H1 (cell line): ENCODE results near the gene CA5A. TPM values are rescaled to one million over a fixed set of nuclear protein-coding genes. Genes with fewer than 3 reads are reported as not detected.

ENCODE experiments used
- CTCF ChIA-PET: fragments of 300-600 bp; sonication (Branson Sonifier 250); formaldehyde crosslinking; loops from one replicate; lab custom pipeline; 2021; ENCODE audit not compliant: partially characterized antibody; lab: Charles Lee
- POLR2A ChIA-PET: fragments of 300-600 bp; sonication (Branson Sonifier 250); formaldehyde crosslinking; loops from one replicate; lab custom pipeline; 2021; ENCODE audit warnings: inconsistent platforms; ENCODE audit not compliant: partially characterized antibody; lab: Charles Lee
- DNase-seq, 2 experiments: peaks; one replicate each; pipeline versions ENCODE4 v3.0.0 to v3.0.0-alpha.2; 2010 to 2022; ENCODE audit warnings: low spot score in 2 of 2, low read depth in 1 of 2, mixed read lengths in 1 of 2
- FAIRE-seq: peaks from 2 replicates; lab custom pipeline; 2011; peaks lifted over from hg19 to GRCh38; lab: Jason Lieb, UNC
- H2AFZ ChIP-seq: 2 replicates; pipeline ENCODE4 v1.8.1; 2012; ENCODE audit warnings: low read length, inconsistent platforms
- H2AK5ac ChIP-seq: 2 replicates; pipeline ENCODE4 v1.6.1; 2013; ENCODE audit warnings: low read depth, low read length
- H2BK120ac ChIP-seq: replicated peaks from 2 replicates; pipeline ENCODE3; 2013; ENCODE audit warnings: low read depth, low read length, inconsistent platforms
- H2BK12ac ChIP-seq: 2 replicates; pipeline ENCODE4 v1.6.1; 2013; ENCODE audit warnings: low read depth, low read length
- H2BK15ac ChIP-seq: 2 replicates; pipeline ENCODE4 v1.6.1; 2013; ENCODE audit warnings: low read length
- H2BK20ac ChIP-seq: 2 replicates; pipeline ENCODE4 v1.6.1; 2013; ENCODE audit warnings: low read length
- H2BK5ac ChIP-seq: 2 replicates; pipeline ENCODE4 v1.6.1; 2013; ENCODE audit warnings: low read depth, low read length
- H3K14ac ChIP-seq: 2 replicates; pipeline ENCODE4 v1.6.1; 2013; ENCODE audit warnings: inconsistent platforms; ENCODE audit not compliant: insufficient read length
- H3K18ac ChIP-seq: 2 replicates; pipeline ENCODE4 v1.6.1; 2013; ENCODE audit warnings: low read length; ENCODE audit errors: extremely low read depth
- H3K23ac ChIP-seq: 2 replicates; pipeline ENCODE4 v1.6.1; 2013; ENCODE audit warnings: inconsistent platforms; ENCODE audit not compliant: insufficient read length
- H3K23me2 ChIP-seq: 2 replicates; pipeline ENCODE4 v1.6.1; 2013; ENCODE audit warnings: low read depth, low read length
- H3K27ac ChIP-seq: 2 replicates; pipeline ENCODE4 v1.6.1; 2011; ENCODE audit warnings: low read depth, low read length, inconsistent platforms
- H3K27me3 ChIP-seq, 4 experiments: replicated peaks in 1 of 4; 1 replicate in 1 of 4; 2 replicates in 3 of 4; pipeline versions ENCODE4 v1.6.1 to v1.8.1; 2011 to 2013; ENCODE audit warnings: low read length in 3 of 4, mild to moderate bottlenecking in 3 of 4, inconsistent platforms in 2 of 4, mixed read lengths in 2 of 4, moderate library complexity in 1 of 4; ENCODE audit not compliant: control insufficient read depth in 3 of 4, insufficient read depth in 3 of 4; ENCODE audit errors: extremely low read depth in 1 of 4
- H3K36me3 ChIP-seq, 4 experiments: 2 replicates each; pipeline versions ENCODE4 v1.6.1 to v1.8.1; 2011 to 2013; ENCODE audit warnings: mild to moderate bottlenecking in 4 of 4, low read length in 3 of 4, moderate library complexity in 2 of 4, control low read depth in 1 of 4, inconsistent platforms in 1 of 4; ENCODE audit not compliant: insufficient read depth in 4 of 4, control insufficient read depth in 2 of 4
- H3K4ac ChIP-seq: replicated peaks from 2 replicates; pipeline ENCODE3; 2013; ENCODE audit warnings: low read length, low read depth, mixed read lengths, inconsistent platforms; ENCODE audit not compliant: insufficient read length
- H3K4me1 ChIP-seq, 4 experiments: replicated peaks in 1 of 4; 1 replicate in 1 of 4; 2 replicates in 3 of 4; pipeline versions ENCODE4 v1.6.1 to v1.8.1; 2011 to 2013; ENCODE audit warnings: low read length in 3 of 4, inconsistent platforms in 2 of 4, mixed read lengths in 1 of 4; ENCODE audit not compliant: insufficient read depth in 4 of 4, control insufficient read depth in 3 of 4
- H3K4me2 ChIP-seq, 2 experiments: 2 replicates each; pipeline versions ENCODE4 v1.6.1 to v1.8.1; 2011 to 2013; ENCODE audit warnings: low read depth in 2 of 2, low read length in 2 of 2, control low read depth in 1 of 2, inconsistent platforms in 1 of 2, mild to moderate bottlenecking in 1 of 2; ENCODE audit not compliant: insufficient read depth in 1 of 2
- H3K4me3 ChIP-seq, 4 experiments: fragments of 200-600, 300-600 bp in 1 of 4; sonication (generic), shearing (Covaris generic), sonication (Bioruptor Twin) in 1 of 4; 2 replicates each; pipeline versions ENCODE4 v1.5.1 to v1.8.1; 2011 to 2016; ENCODE audit warnings: low read length in 4 of 4, low read depth in 3 of 4, control low read depth in 2 of 4, inconsistent platforms in 2 of 4, mild to moderate bottlenecking in 2 of 4, mixed read lengths in 1 of 4, moderate library complexity in 1 of 4; ENCODE audit not compliant: insufficient read depth in 2 of 4; ENCODE audit errors: extremely low read depth in 1 of 4
- H3K56ac ChIP-seq: replicated peaks from 2 replicates; pipeline ENCODE3; 2013; ENCODE audit warnings: low read depth, mild to moderate bottlenecking, mixed read lengths, low read length, inconsistent platforms; ENCODE audit not compliant: insufficient read length
- H3K79me1 ChIP-seq: 2 replicates; pipeline ENCODE4 v1.6.1; 2013; ENCODE audit warnings: low read depth, low read length, control low read depth
- H3K79me2 ChIP-seq, 2 experiments: 2 replicates each; pipeline versions ENCODE4 v1.6.1 to v1.8.1; 2012 to 2013; ENCODE audit warnings: low read length in 2 of 2, mild to moderate bottlenecking in 2 of 2, inconsistent platforms in 1 of 2; ENCODE audit not compliant: insufficient read depth in 2 of 2, control insufficient read depth in 1 of 2
- H3K9ac ChIP-seq, 4 experiments: replicated peaks in 1 of 4; 1 replicate in 1 of 4; 2 replicates in 3 of 4; pipeline versions ENCODE4 v1.6.1 to v1.8.1; 2011 to 2013; ENCODE audit warnings: low read depth in 3 of 4, low read length in 3 of 4, control low read depth in 2 of 4, mild to moderate bottlenecking in 2 of 4, moderate library complexity in 2 of 4, inconsistent platforms in 1 of 4; ENCODE audit errors: extremely low read depth in 1 of 4
- H3K9me3 ChIP-seq, 2 experiments: 2 replicates each; pipeline versions ENCODE4 v1.6.1 to v1.8.1; 2012 to 2013; ENCODE audit warnings: mild to moderate bottlenecking in 2 of 2, moderate library complexity in 2 of 2, control low read depth in 1 of 2, inconsistent platforms in 1 of 2, low read depth in 1 of 2, low read length in 1 of 2, mixed read lengths in 1 of 2; ENCODE audit not compliant: insufficient read depth in 2 of 2
- H4K20me1 ChIP-seq, 2 experiments: replicated peaks in 1 of 2; 2 replicates each; pipeline versions ENCODE3 to v1.8.1; 2011 to 2013; ENCODE audit warnings: inconsistent platforms in 2 of 2, low read length in 2 of 2, mild to moderate bottlenecking in 1 of 2; ENCODE audit not compliant: insufficient read depth in 2 of 2, control insufficient read depth in 1 of 2
- H4K5ac ChIP-seq: 2 replicates; pipeline ENCODE4 v1.6.1; 2013; ENCODE audit warnings: low read length, low read depth, mixed read lengths, inconsistent platforms; ENCODE audit not compliant: insufficient read length
- H4K8ac ChIP-seq: 2 replicates; pipeline ENCODE4 v1.8.0; 2013; ENCODE audit warnings: mild to moderate bottlenecking, moderate library complexity, low read length, inconsistent platforms; ENCODE audit not compliant: insufficient read depth; ENCODE audit errors: extremely low read depth
- H4K91ac ChIP-seq: replicated peaks from 2 replicates; pipeline ENCODE3; 2013; ENCODE audit warnings: low read length, mixed read lengths, inconsistent platforms; ENCODE audit not compliant: insufficient read length
- CBX8 ChIP-seq: fragments of 300-800, 300-1000 bp; sonication (generic); IDR thresholded peaks from 2 replicates; pipeline ENCODE4 v1.7.1; 2016; ENCODE audit warnings: low read depth, low read length, borderline replicate concordance
- CHD1 ChIP-seq: IDR thresholded peaks from 2 replicates; pipeline ENCODE4 v1.6.1; 2012; ENCODE audit warnings: low read depth, low read length, improper control_type of control experiment
- GTF2F1 ChIP-seq: IDR thresholded peaks from 2 replicates; pipeline ENCODE4 v1.6.1; 2012; ENCODE audit warnings: low read depth, low read length, improper control_type of control experiment, borderline replicate concordance
- JUN ChIP-seq: IDR thresholded peaks from 2 replicates; pipeline ENCODE4 v1.6.1; 2011; ENCODE audit warnings: low read depth, mild to moderate bottlenecking, improper control_type of control experiment, low read length
- JUND ChIP-seq: IDR thresholded peaks from 2 replicates; pipeline ENCODE4 v1.6.1; 2011; ENCODE audit warnings: mild to moderate bottlenecking, improper control_type of control experiment, low read length
- RNF2 ChIP-seq: fragments of 200-900, 300-1000 bp; sonication (generic); IDR thresholded peaks from 2 replicates; pipeline ENCODE4 v1.7.1; 2016; ENCODE audit warnings: borderline replicate concordance, low read depth, mild to moderate bottlenecking, antibody characterized with exemption, low read length; ENCODE audit not compliant: poor library complexity, severe bottlenecking; ENCODE audit errors: missing control alignments
- SIRT6 ChIP-seq: IDR thresholded peaks from one replicate; pipeline ENCODE4 v1.7.1; 2012; ENCODE audit warnings: low read length, inconsistent platforms
- SP1 ChIP-seq: IDR thresholded peaks from 2 replicates; pipeline ENCODE4 v1.6.1; 2011; ENCODE audit warnings: low read depth, low read length
- SP2 ChIP-seq: IDR thresholded peaks from 2 replicates; pipeline ENCODE4 v1.6.1; 2012; ENCODE audit warnings: mild to moderate bottlenecking, low read length, inconsistent platforms
- TBP ChIP-seq: IDR thresholded peaks from 2 replicates; pipeline ENCODE4 v1.6.1; 2011; ENCODE audit warnings: low read depth, low read length, improper control_type of control experiment
- WGBS, 2 experiments: shearing (Covaris generic) in 1 of 2; methylation state at CpG; one replicate each; pipeline versions ENCODE4 v1.1.6 to v1.1.7; 2013 to 2015; ENCODE audit warnings: low lambda C conversion rate in 2 of 2, mixed read lengths in 2 of 2, inconsistent platforms in 1 of 2, low coverage in 1 of 2, missing lambda C conversion rate in 1 of 2; ENCODE audit not compliant: insufficient replicate concordance in 2 of 2, insufficient coverage in 1 of 2, insufficient read length in 1 of 2; ENCODE audit errors: extremely low coverage in 1 of 2, missing lambda C conversion rate in 1 of 2; 5-methylcytosine and 5-hydroxymethylcytosine counted together
- polyA plus RNA-seq, 7 experiments: library from polyadenylated mRNA; depleted of rRNA in 3 of 7; stranded (reverse) in 5 of 7; unstranded in 2 of 7; fragments of >200 nt in 5 of 7; fragments of 200-250 nt in 2 of 7; gene quantifications; 1 replicate in 5 of 7; 2 replicates in 1 of 7; 4 replicates in 1 of 7; pipeline versions ENCODE4 v1.2.1 to v1.2.3, GENCODE V29; 2011 to 2013; ENCODE audit warnings: missing spikeins in 2 of 7, mixed read lengths in 2 of 7
- total RNA-seq: library from RNA; stranded (reverse); fragmentation: NEBNext Ultra II Directional; extraction: Animal tissue kit (Norgen Biotek cat#: 25700); gene quantifications from 2 replicates; pipeline ENCODE4 v1.2.1, GENCODE V29; 2021
- TF ChIP-seq, protein P1 (sequence below): IDR thresholded peaks from 2 replicates; pipeline ENCODE4 v1.6.1; 2012; ENCODE audit warnings: inconsistent platforms

The CA5A gene
- total and polyA plus RNA-seq, 2 of the 8 experiments (the other 6 are each of a cell fraction or from before 2014, with no cell fraction given): not detected

DNA sequence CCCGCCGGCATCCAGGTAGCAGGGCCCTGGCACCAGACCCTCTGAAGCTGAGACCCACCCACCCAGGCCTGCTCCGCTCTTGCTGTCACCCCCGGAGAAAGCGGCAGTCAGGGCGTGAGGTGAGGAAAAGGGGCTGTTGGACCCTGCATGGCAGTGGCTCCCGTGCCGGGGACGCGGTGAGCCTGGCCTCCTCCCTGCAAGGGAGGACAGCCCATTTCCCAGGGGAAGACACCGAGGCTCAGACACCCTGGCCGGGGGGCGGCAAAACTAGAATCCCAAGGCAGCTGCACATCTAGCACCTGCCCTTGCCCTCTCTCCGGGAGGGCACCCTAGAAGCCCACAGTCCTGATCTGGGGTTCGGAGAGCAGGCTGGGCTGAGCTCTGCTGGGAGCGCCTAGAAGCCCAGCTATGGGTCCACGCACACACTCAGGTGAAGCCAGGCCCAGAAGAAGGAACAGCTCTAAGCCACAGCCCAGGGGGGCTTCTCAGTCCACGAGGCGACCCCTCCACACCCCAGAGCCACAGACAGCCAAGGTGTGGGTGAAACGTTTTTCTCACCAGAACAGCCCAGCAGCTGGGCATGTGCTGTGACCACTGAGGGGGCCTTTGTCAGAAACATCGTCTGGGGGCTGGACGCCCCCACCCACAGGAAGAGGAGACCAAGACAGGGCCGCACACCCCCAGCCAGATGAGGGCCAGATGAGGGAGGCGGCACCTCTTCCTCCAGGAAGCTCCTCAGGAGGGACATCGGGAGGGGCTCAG, 89.4 kb downstream of the CA5A start:
- CTCF ChIA-PET: interaction anchor here (0.7 to 9.1 kb wide), 21 partner anchors 8 to 77 kb away, joined by 3 to 120 read pairs (median 5); partner anchors contain the start of gene SLC7A5
- DNase-seq (no peak), FAIRE-seq (no peak)
- no peaks in the 10 kb centered on the region for H3K9me3 ChIP-seq
- H3K79me2 ChIP-seq: peaks cover 0 to 76% of the 10 kb centered on the region in 2 experiments; a peak in 3 of 4 replicates
- 97% methylated on average over 16 of the region's 25 CpGs; no CpG with 5 or more reads in 1 of the 2 experiments for WGBS, 2 experiments
- H4K5ac ChIP-seq: no peak overlapping the region
- H3K36me3 ChIP-seq: peaks cover 13 to 27% (median 16%) of the 10 kb centered on the region in 4 experiments; a peak in 7 of 8 replicates
- H3K4me1 ChIP-seq: peaks cover 0 to 21% (median 10%) of the 10 kb centered on the region in 4 experiments; a peak in 6 of 7 replicates
- H2BK15ac ChIP-seq: no peak overlapping the region
- peak overlapping the region; percentile 4 for H4K8ac ChIP-seq
- H3K27ac ChIP-seq: 0 out of 2 replicates have a peak overlapping the region, but pooled peaks have one; percentile 3
- H3K4me2 ChIP-seq: no peak overlapping the region
- H2AFZ ChIP-seq: no peak overlapping the region
- H2BK5ac ChIP-seq: 0 out of 2 replicates have a peak overlapping the region, but pooled peaks have one; percentile 16
- no peaks in the 10 kb centered on the region for H3K27me3 ChIP-seq
- H2BK12ac ChIP-seq: no peak overlapping the region; the same call in 1 of the 2 replicates
- no peak overlapping the region for H2BK120ac ChIP-seq
- H4K91ac ChIP-seq: no peak overlapping the region
- no peak overlapping the region for H3K14ac ChIP-seq
- H2AK5ac ChIP-seq: no peak overlapping the region
- no peak overlapping the region for H2BK20ac ChIP-seq
- no peak overlapping the region for H3K4me3 ChIP-seq
- H3K23ac ChIP-seq: no peak overlapping the region
- TF ChIP-seq RNF2 (no peak), CHD1 (no peak), SP2 (no peak), TBP (no peak), SP1 (no peak), JUND (no peak), CBX8 (no peak), JUN (no peak), SIRT6 (no peak), GTF2F1 (no peak)
- TF ChIP-seq, protein P1, sequence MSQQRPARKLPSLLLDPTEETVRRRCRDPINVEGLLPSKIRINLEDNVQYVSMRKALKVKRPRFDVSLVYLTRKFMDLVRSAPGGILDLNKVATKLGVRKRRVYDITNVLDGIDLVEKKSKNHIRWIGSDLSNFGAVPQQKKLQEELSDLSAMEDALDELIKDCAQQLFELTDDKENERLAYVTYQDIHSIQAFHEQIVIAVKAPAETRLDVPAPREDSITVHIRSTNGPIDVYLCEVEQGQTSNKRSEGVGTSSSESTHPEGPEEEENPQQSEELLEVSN: no peak
- TF ChIP-seq, all 59 proteins: peak for 0
- peaks cover 10% of the 10 kb centered on the region for H3K79me1 ChIP-seq
- POLR2A ChIA-PET: interaction anchor here (0.9 to 27.1 kb wide), 7 partner anchors 8 to 68 kb away, joined by 4 to 507 read pairs (median 7); partner anchors contain the start of gene SLC7A5
- H4K20me1 ChIP-seq: peaks cover 18 to 22% of the 10 kb centered on the region in 2 experiments
- H3K23me2 ChIP-seq: no peaks in the 10 kb centered on the region
- H3K18ac ChIP-seq: no peak overlapping the region
- H3K9ac ChIP-seq: no peak overlapping the region
- H3K56ac ChIP-seq: no peak overlapping the region
- no peak overlapping the region for H3K4ac ChIP-seq
